ENCODE measurements around the gene KCNMB3.
"Not testable (repeated sequence)": the region's sequence is repeated elsewhere in the genome, so short reads cannot be mapped to it uniquely, and the experiment has no call there.

DNA sequence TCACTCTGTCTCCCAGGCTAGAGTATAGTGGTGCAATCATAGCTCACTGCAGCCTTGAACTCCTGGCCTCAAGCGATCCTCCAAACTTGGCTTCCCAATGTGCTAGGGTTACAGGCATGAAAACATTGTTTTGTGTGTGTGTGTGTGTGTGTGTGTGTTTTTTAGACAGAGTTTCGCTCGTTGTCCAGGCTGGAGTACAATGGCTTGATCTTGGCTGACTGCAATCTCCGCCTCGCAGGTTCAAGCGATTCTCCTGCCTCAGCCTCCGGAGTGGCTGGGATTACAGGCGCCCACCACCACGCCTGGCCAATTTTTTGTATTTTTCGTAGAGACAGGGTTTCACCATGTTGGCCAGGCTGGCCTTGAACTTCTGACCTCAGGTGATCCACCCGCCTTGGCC lies 6.8 kb upstream of the KCNMB3 start:
- TF ChIP-seq EZH2, EZH2phosphoT487 (IDR thresholded peaks at IDR 0.05): not testable (repeated sequence)
- TF ChIP-seq, protein P1, sequence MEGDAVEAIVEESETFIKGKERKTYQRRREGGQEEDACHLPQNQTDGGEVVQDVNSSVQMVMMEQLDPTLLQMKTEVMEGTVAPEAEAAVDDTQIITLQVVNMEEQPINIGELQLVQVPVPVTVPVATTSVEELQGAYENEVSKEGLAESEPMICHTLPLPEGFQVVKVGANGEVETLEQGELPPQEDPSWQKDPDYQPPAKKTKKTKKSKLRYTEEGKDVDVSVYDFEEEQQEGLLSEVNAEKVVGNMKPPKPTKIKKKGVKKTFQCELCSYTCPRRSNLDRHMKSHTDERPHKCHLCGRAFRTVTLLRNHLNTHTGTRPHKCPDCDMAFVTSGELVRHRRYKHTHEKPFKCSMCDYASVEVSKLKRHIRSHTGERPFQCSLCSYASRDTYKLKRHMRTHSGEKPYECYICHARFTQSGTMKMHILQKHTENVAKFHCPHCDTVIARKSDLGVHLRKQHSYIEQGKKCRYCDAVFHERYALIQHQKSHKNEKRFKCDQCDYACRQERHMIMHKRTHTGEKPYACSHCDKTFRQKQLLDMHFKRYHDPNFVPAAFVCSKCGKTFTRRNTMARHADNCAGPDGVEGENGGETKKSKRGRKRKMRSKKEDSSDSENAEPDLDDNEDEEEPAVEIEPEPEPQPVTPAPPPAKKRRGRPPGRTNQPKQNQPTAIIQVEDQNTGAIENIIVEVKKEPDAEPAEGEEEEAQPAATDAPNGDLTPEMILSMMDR (IDR thresholded peaks at IDR 0.05) = not testable (repeated sequence)

Data from neural progenitor cell (in vitro differentiated cells).